ENCODE measurements around the gene TUBA8.
"Not testable (repeated sequence)": the region's sequence is repeated elsewhere in the genome, so short reads cannot be mapped to it uniquely, and the experiment has no call there.

TUBA8 gene

DNA sequence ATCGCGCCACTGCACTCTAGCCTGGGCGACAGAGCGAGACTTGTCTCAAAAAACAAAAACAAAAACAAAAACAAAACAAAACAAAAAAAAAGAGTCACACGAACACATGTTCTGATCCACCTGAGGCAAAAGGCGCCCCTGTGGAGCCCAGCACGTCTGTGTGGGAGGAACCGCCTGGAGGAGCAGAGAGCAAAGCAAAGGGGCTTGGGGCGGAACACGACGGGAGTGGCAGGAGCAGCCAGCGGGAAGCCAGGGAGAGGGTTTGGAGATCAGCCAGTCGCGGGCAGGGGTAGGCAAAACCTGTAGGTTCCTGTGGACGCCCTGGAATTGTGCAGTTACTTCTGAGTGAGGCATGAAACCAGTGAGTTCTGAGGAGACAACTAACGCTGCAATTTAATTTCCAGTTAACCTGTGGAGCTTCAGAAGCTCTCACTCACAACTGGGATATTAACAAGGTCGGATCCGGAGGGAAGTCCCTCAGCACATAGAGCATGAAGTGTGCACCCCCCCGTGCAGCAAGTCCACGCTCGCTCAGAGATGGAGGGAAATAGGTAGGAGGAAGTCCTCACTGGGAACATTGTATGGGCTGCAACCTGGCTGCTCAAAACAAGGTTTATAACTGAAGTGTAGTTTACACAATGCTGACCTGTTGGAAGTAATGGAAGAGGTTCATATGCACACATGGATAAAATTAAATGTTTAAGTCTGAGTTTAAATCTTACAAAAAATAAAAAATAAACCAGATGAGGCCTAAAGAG, 26.1 kb downstream of the TUBA8 start:
- TF ChIP-seq, protein P1, sequence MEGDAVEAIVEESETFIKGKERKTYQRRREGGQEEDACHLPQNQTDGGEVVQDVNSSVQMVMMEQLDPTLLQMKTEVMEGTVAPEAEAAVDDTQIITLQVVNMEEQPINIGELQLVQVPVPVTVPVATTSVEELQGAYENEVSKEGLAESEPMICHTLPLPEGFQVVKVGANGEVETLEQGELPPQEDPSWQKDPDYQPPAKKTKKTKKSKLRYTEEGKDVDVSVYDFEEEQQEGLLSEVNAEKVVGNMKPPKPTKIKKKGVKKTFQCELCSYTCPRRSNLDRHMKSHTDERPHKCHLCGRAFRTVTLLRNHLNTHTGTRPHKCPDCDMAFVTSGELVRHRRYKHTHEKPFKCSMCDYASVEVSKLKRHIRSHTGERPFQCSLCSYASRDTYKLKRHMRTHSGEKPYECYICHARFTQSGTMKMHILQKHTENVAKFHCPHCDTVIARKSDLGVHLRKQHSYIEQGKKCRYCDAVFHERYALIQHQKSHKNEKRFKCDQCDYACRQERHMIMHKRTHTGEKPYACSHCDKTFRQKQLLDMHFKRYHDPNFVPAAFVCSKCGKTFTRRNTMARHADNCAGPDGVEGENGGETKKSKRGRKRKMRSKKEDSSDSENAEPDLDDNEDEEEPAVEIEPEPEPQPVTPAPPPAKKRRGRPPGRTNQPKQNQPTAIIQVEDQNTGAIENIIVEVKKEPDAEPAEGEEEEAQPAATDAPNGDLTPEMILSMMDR (IDR thresholded peaks at IDR 0.05; ENCODE audit: low read depth, low read length, missing control alignments): no peak
- no peak for DNase-seq (ENCODE audit: low read depth)
- no peak overlapping the region for H3K4me3 ChIP-seq (ENCODE audit: low read depth, low read length)

- H3K4me3 ChIP-seq (ENCODE audit: low read depth, low read length); DNase-seq (ENCODE audit: low read depth): not testable (repeated sequence)
These were observed 30.4 kb downstream of the TUBA8 start for GRCh38 chr22:18141004-18141403.

GRCh38 chr22:18144105-18144504, 33.5 kb downstream of the TUBA8 start:
- TF ChIP-seq, protein P1 (IDR thresholded peaks at IDR 0.05; ENCODE audit: low read depth, low read length, missing control alignments): no peak
- H3K4me3 ChIP-seq (ENCODE audit: low read depth, low read length): no peak overlapping the region
- DNase-seq (ENCODE audit: low read depth): no peak

DNA sequence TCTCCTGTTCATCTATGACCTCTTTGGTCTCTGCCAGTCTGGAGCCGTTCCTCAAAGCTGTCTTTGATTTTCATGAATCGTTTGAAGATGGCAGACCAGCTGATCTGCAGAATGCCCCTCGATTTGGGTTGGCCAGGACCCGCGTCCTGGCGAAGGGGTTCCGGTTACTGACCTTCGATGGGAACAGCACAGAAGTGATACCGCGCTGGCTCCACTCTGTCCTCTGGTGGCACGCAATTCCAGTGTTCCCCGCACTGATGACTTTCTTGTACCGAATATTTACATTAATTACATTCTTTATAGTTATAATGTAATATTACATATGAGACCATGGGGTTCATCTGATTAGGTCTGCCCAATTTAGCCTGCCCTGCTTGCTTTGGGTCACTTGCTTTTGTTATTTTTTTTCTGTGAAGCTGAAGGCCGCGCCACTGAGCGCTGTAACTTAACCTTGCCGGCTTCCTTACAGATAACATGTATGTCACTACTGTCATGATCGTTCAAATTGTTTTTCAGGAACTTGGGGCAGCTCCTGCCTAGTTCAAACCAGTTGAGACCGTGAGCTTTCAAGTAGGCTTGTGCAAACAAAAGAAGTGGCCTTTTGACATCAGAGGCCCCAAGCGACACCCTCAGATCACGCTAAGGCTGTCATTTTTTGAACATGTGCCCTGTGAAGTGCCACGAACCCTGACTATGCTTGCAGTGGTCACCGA, 35.2 kb downstream of the TUBA8 start:
- TF ChIP-seq, protein P1 (IDR thresholded peaks at IDR 0.05; ENCODE audit: low read depth, low read length, missing control alignments): no peak
- DNase-seq (ENCODE audit: low read depth): no peak
- no peak overlapping the region for H3K4me3 ChIP-seq (ENCODE audit: low read depth, low read length)

- H3K4me3 ChIP-seq (ENCODE audit: low read depth, low read length): no peak overlapping the region
- TF ChIP-seq, protein P1 (IDR thresholded peaks at IDR 0.05; ENCODE audit: low read depth, low read length, missing control alignments): no peak
- no peak for DNase-seq (ENCODE audit: low read depth)
These were observed 35.8 kb downstream of the TUBA8 start for GRCh38 chr22:18146389-18146753.

DNA sequence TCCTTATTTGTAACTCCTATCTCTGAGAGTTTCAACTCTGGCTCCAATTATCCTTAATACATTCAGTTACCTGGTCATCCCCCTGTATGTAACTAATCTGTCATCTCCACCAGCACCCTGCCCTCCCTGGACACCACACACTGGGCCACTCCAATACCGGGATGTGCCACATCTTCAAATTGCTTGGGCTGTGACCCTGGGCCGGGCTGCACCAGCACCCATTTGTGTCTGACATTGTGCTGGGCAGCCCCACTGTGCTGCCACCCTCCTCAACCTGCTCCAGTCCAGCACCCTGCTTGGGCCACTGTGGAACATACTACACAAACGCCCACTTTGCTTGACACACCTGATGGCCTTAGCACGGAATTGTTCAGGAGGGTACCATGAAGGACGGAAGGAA, 37.2 kb downstream of the TUBA8 start:
- no peak overlapping the region for H3K4me3 ChIP-seq (ENCODE audit: low read depth, low read length)
- no peak for DNase-seq (ENCODE audit: low read depth)
- TF ChIP-seq, protein P1 (IDR thresholded peaks at IDR 0.05; ENCODE audit: low read depth, low read length, missing control alignments): no peak

DNA sequence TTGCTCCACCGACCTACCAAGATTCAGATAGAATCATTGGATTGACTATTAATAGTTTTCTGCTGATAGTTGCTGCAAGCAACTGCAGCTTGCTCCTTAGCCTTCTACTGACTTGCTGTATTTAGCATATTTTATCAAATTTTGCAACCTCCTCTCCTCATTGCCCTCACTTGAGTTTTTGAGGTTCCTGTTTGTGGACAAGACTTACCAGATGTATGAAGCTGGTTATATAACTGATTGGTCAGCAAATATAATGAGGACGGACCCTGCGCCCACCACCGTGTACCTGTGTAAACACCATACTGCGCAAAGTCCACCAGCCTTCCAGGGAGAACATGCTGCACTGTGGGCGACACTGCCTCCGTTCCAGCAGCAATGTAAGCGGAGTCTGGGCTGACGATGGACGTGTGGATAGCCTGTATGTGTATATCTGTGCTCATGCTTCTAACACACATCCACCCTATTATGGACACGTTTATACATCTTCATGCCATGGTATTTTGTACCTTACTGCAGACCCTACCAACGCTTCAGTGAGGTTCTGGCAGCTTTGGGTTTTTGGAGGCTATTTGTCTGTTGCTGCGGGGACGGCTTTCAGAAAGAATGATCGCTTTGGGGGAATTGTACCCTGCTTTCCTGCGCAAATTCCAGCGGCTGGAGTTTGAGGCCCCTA, 37.8 kb downstream of the TUBA8 start:
- no peak overlapping the region for H3K4me3 ChIP-seq (ENCODE audit: low read depth, low read length)
- DNase-seq (ENCODE audit: low read depth): no peak
- TF ChIP-seq, protein P1 (IDR thresholded peaks at IDR 0.05; ENCODE audit: low read depth, low read length, missing control alignments): no peak

All from GM12864 (cell line).